GM23248 (cell line): ENCODE measurements around the gene PSMD14. TPM values are rescaled to one million over a fixed set of nuclear protein-coding genes. Genes with fewer than 3 reads are reported as not detected.
"Not testable (repeated sequence)": the region's sequence is repeated elsewhere in the genome, so short reads cannot be mapped to it uniquely, and the experiment has no call there.

Experiments used
- DNase-seq: peaks from one replicate; pipeline ENCODE4 v3.0.0-alpha.2; 2015
- H2AFZ ChIP-seq: fragments of 200-600 bp; sonication (generic); 2 replicates; pipeline ENCODE4 v1.6.1; 2016; ENCODE audit warnings: antibody characterized with exemption
- H3F3A ChIP-seq: fragments of 200-600 bp; sonication (generic); 2 replicates; pipeline ENCODE4 v1.6.1; 2016; ENCODE audit warnings: mild to moderate bottlenecking, antibody characterized with exemption, mixed run types; ENCODE audit not compliant: insufficient read depth
- H3K27ac ChIP-seq: fragments of 200-600 bp; sonication (generic); 2 replicates; pipeline ENCODE4 v1.5.1; 2016; ENCODE audit warnings: mild to moderate bottlenecking
- H3K27me3 ChIP-seq: fragments of 200-600 bp; sonication (generic); replicated peaks from 2 replicates; pipeline ENCODE4 v1.6.1; 2016; ENCODE audit warnings: mild to moderate bottlenecking; ENCODE audit not compliant: insufficient read depth
- H3K36me3 ChIP-seq: fragments of 200-600 bp; sonication (generic); 2 replicates; pipeline ENCODE4 v1.6.1; 2016; ENCODE audit warnings: low read depth, mild to moderate bottlenecking
- H3K4me1 ChIP-seq: fragments of 200-600 bp; sonication (generic); 2 replicates; pipeline ENCODE4 v1.6.1; 2016; ENCODE audit warnings: mild to moderate bottlenecking; ENCODE audit not compliant: insufficient read depth
- H3K4me2 ChIP-seq: fragments of 200-600 bp; sonication (generic); one replicate; pipeline ENCODE4 v1.6.1; 2016; ENCODE audit warnings: mild to moderate bottlenecking; ENCODE audit not compliant: unreplicated experiment
- H3K4me3 ChIP-seq: fragments of 200-600 bp; sonication (generic); 2 replicates; pipeline ENCODE4 v1.5.1; 2016; ENCODE audit warnings: mild to moderate bottlenecking
- H3K79me2 ChIP-seq: fragments of 200-600 bp; sonication (generic); 2 replicates; pipeline ENCODE4 v1.6.1; 2016; ENCODE audit warnings: mild to moderate bottlenecking; ENCODE audit not compliant: insufficient read depth
- H3K9ac ChIP-seq: fragments of 200-600 bp; sonication (generic); 2 replicates; pipeline ENCODE4 v1.6.1; 2016; ENCODE audit warnings: mild to moderate bottlenecking
- H3K9me2 ChIP-seq: fragments of 200-600 bp; sonication (generic); 2 replicates; pipeline ENCODE4 v1.6.1; 2016; ENCODE audit warnings: mixed run types, mild to moderate bottlenecking, moderate library complexity; ENCODE audit not compliant: insufficient read depth
- H3K9me3 ChIP-seq: fragments of 200-600 bp; sonication (generic); one replicate; pipeline ENCODE4 v1.6.1; 2017; ENCODE audit warnings: low read depth
- H4K20me1 ChIP-seq: fragments of 200-600 bp; sonication (generic); 2 replicates; pipeline ENCODE4 v1.6.0; 2016; ENCODE audit not compliant: insufficient read depth
- EZH2 ChIP-seq: fragments of 200-600 bp; sonication (generic); IDR thresholded peaks from 2 replicates; pipeline ENCODE4 v1.6.1; 2018; ENCODE audit warnings: antibody characterized with exemption, mild to moderate bottlenecking; ENCODE audit not compliant: insufficient read depth, poor library complexity, severe bottlenecking
- EZH2phosphoT487 ChIP-seq: fragments of 200-600 bp; sonication (generic); IDR thresholded peaks from 2 replicates; pipeline ENCODE4 v1.6.1; 2018; ENCODE audit warnings: antibody characterized with exemption, moderate library complexity, mild to moderate bottlenecking, low read depth; ENCODE audit not compliant: insufficient read depth
- WGBS, 2 experiments: methylation state at CpG; one replicate each; pipeline ENCODE4 v1.1.6; 2015 to 2017; ENCODE audit warnings: low lambda C conversion rate in 2 of 2, low coverage in 1 of 2; ENCODE audit errors: missing lambda C conversion rate in 2 of 2; 5-methylcytosine and 5-hydroxymethylcytosine counted together
- in situ Hi-C: fragments of 300-500 bp; cut with MboI; formaldehyde crosslinking; loops from 2 replicates; pipeline ENCODE4 v1.15.0; 2020
- polyA plus RNA-seq: library from polyadenylated mRNA; unstranded; fragments of >200 nt; fragmentation: Nextera tagmentation; extraction: Ambion mirVana; gene quantifications from 2 replicates; pipeline ENCODE4 v1.2.1, GENCODE V29; 2016
- total RNA-seq: library from RNA; depleted of rRNA; stranded (reverse); fragments of >200 nt; shearing (Covaris generic); gene quantifications from 2 replicates; pipeline ENCODE4 v1.2.3, GENCODE V29; 2014

PSMD14 gene
- total and polyA plus RNA-seq, 2 experiments from 2014 or later, result 94.4 to 96.0 TPM

GRCh38 chr2:161355106-161355505 lies 46.9 kb downstream of the PSMD14 start:
- no peak overlapping the region for H3K4me2 ChIP-seq
- H3K79me2 ChIP-seq, result peaks cover 99% of the 10 kb centered on the region
- DNase-seq, result no peak
- no peak overlapping the region for H3K27ac ChIP-seq
- H2AFZ ChIP-seq, result no peak overlapping the region
- no peaks in the 10 kb centered on the region for H3K9me2 ChIP-seq
- H3K36me3 ChIP-seq, result no peaks in the 10 kb centered on the region
- no peaks in the 10 kb centered on the region for H3K9me3 ChIP-seq
- in situ Hi-C loops, result no loop called here
- H3K4me1 ChIP-seq, result no peaks in the 10 kb centered on the region
- no peaks in the 10 kb centered on the region for H3K27me3 ChIP-seq
- no peak overlapping the region for H3K9ac ChIP-seq
- no peaks in the 10 kb centered on the region; the same call in 1 of the 2 replicates for H4K20me1 ChIP-seq
- no peaks in the 10 kb centered on the region for H3F3A ChIP-seq
- TF ChIP-seq EZH2, result no peak
- TF ChIP-seq EZH2phosphoT487, result no peak
- H3K4me3 ChIP-seq, result no peak overlapping the region
- WGBS, 2 experiments, result 89 to 100% methylated on average over 1 of the region's 1 CpG

GRCh38 chr2:161355983-161356382 lies 47.8 kb downstream of the PSMD14 start:
- no peaks in the 10 kb centered on the region for H3K27me3 ChIP-seq
- no peak overlapping the region for H2AFZ ChIP-seq
- in situ Hi-C loops, result no loop called here
- no peak for DNase-seq
- H3K79me2 ChIP-seq, result peaks cover 99% of the 10 kb centered on the region
- H3K4me1 ChIP-seq, result no peaks in the 10 kb centered on the region
- no peaks in the 10 kb centered on the region; the same call in 1 of the 2 replicates for H4K20me1 ChIP-seq
- H3K4me3 ChIP-seq, result no peak overlapping the region
- no peaks in the 10 kb centered on the region for H3K36me3 ChIP-seq
- no peaks in the 10 kb centered on the region for H3K9me3 ChIP-seq
- no peaks in the 10 kb centered on the region for H3K9me2 ChIP-seq
- no peaks in the 10 kb centered on the region for H3F3A ChIP-seq
- no peak overlapping the region for H3K9ac ChIP-seq
- TF ChIP-seq EZH2phosphoT487, result no peak
- no peak for TF ChIP-seq EZH2
- 30 to 33% methylated on average over 2 of the region's 2 CpGs for WGBS, 2 experiments
- no peak overlapping the region for H3K27ac ChIP-seq
- H3K4me2 ChIP-seq, result no peak overlapping the region

- no peaks in the 10 kb centered on the region for H3K4me1 ChIP-seq
- no peak overlapping the region for H3K27ac ChIP-seq
- no peaks in the 10 kb centered on the region for H3K27me3 ChIP-seq
- H3K79me2 ChIP-seq, result peaks cover 99% of the 10 kb centered on the region
- no peak overlapping the region for H2AFZ ChIP-seq
- no peak overlapping the region for H3K4me3 ChIP-seq
- no peaks in the 10 kb centered on the region for H3K9me2 ChIP-seq
- H3K9me3 ChIP-seq, result no peaks in the 10 kb centered on the region
- no peak overlapping the region for H3K9ac ChIP-seq
- in situ Hi-C loops, result no loop called here
- H3K4me2 ChIP-seq, result no peak overlapping the region
- no peaks in the 10 kb centered on the region for H3F3A ChIP-seq
- H3K36me3 ChIP-seq, result peaks cover 7% of the 10 kb centered on the region
- no peak for TF ChIP-seq EZH2phosphoT487
- no peak for TF ChIP-seq EZH2
- no peaks in the 10 kb centered on the region; the same call in 1 of the 2 replicates for H4K20me1 ChIP-seq
- DNase-seq, result no peak
These were observed 48.9 kb downstream of the PSMD14 start for GRCh38 chr2:161357097-161357496.

- no peaks in the 10 kb centered on the region for H3K4me1 ChIP-seq
- H3K9ac ChIP-seq, result no peak overlapping the region
- peaks cover 14% of the 10 kb centered on the region for H3K36me3 ChIP-seq
- TF ChIP-seq EZH2phosphoT487 (no peak), EZH2 (no peak)
- no peaks in the 10 kb centered on the region for H3F3A ChIP-seq
- no peaks in the 10 kb centered on the region for H3K9me2 ChIP-seq
- H3K4me2 ChIP-seq, result no peak overlapping the region
- peaks cover 99% of the 10 kb centered on the region for H3K79me2 ChIP-seq
- H2AFZ ChIP-seq, result no peak overlapping the region
- no peaks in the 10 kb centered on the region for H4K20me1 ChIP-seq
- no peaks in the 10 kb centered on the region for H3K9me3 ChIP-seq
- WGBS, 2 experiments, result 95 to 98% methylated on average over 3 of the region's 3 CpGs
- in situ Hi-C loops, result no loop called here
- no peak overlapping the region for H3K27ac ChIP-seq
- H3K27me3 ChIP-seq, result no peaks in the 10 kb centered on the region
- H3K4me3 ChIP-seq, result no peak overlapping the region
- no peak for DNase-seq
These were observed 50.6 kb downstream of the PSMD14 start for GRCh38 chr2:161358838-161359237.

- H3F3A ChIP-seq, H3K27ac ChIP-seq, H3K4me1 ChIP-seq, H3K4me2 ChIP-seq, H3K27me3 ChIP-seq, H2AFZ ChIP-seq, H3K9ac ChIP-seq, H4K20me1 ChIP-seq, H3K9me2 ChIP-seq, DNase-seq, H3K9me3 ChIP-seq, in situ Hi-C loops, H3K4me3 ChIP-seq: not testable (repeated sequence)
- 95 to 96% methylated on average over 8 of the region's 8 CpGs for WGBS, 2 experiments
- peaks cover 14% of the 10 kb centered on the region for H3K36me3 ChIP-seq
- H3K79me2 ChIP-seq, result peaks cover 99% of the 10 kb centered on the region
These were observed 52.0 kb downstream of the PSMD14 start for GRCh38 chr2:161360095-161360654.
